GM23338 (cell line): ENCODE measurements around the gene HIVEP1. TPM values are rescaled to one million over a fixed set of nuclear protein-coding genes. Genes with fewer than 3 reads are reported as not detected.

ENCODE experiments used
- ATAC-seq: fragments of 200-7000 bp; cut with Tn5 transposase; 3 replicates; pipeline ENCODE4 v1.9.1; 2020
- DNase-seq: peaks from one replicate; pipeline ENCODE4 v3.0.0-alpha.2; 2015; ENCODE audit warnings: low spot score
- H2AFZ ChIP-seq: fragments of 200-600 bp; sonication (generic); 2 replicates; pipeline ENCODE4 v1.8.0; 2016; ENCODE audit warnings: antibody characterized with exemption, mild to moderate bottlenecking, moderate library complexity
- H3F3A ChIP-seq: fragments of 200-600 bp; sonication (generic); replicated peaks from 2 replicates; pipeline ENCODE4 v1.8.0; 2017; ENCODE audit warnings: antibody characterized with exemption, mixed run types, low read depth
- H3K27ac ChIP-seq: fragments of 200-600 bp; sonication (generic); 2 replicates; pipeline ENCODE4 v1.6.1; 2016; ENCODE audit warnings: low read depth
- H3K27me3 ChIP-seq: fragments of 200-600 bp; sonication (generic); 2 replicates; pipeline ENCODE4 v1.8.0; 2016; ENCODE audit warnings: mild to moderate bottlenecking, mixed run types, moderate library complexity; ENCODE audit not compliant: insufficient read depth
- H3K36me3 ChIP-seq: fragments of 200-600 bp; sonication (generic); 2 replicates; pipeline ENCODE4 v1.8.0; 2016; ENCODE audit warnings: mild to moderate bottlenecking; ENCODE audit not compliant: insufficient read depth
- H3K4me1 ChIP-seq: fragments of 200-600 bp; sonication (generic); 2 replicates; pipeline ENCODE4 v1.8.0; 2016; ENCODE audit warnings: mild to moderate bottlenecking, moderate library complexity; ENCODE audit not compliant: insufficient read depth
- H3K4me2 ChIP-seq: fragments of 200-600 bp; sonication (generic); 2 replicates; pipeline ENCODE4 v1.7.1; 2017; ENCODE audit warnings: mixed run types
- H3K4me3 ChIP-seq: fragments of 200-600 bp; sonication (generic); 2 replicates; pipeline ENCODE4 v1.6.1; 2016; ENCODE audit warnings: mixed run types
- H3K79me2 ChIP-seq: fragments of 200-600 bp; sonication (generic); replicated peaks from 2 replicates; pipeline ENCODE4 v1.8.0; 2017; ENCODE audit warnings: mild to moderate bottlenecking; ENCODE audit not compliant: insufficient read depth
- H3K9me2 ChIP-seq: fragments of 200-600 bp; sonication (generic); 2 replicates; pipeline ENCODE4 v1.8.0; 2017; ENCODE audit not compliant: insufficient read depth
- H4K20me1 ChIP-seq: fragments of 200-600 bp; sonication (generic); replicated peaks from 2 replicates; pipeline ENCODE4 v1.8.0; 2017; ENCODE audit warnings: mild to moderate bottlenecking; ENCODE audit not compliant: insufficient read depth
- H3K27ac Mint-ChIP-seq: 2 replicates; pipeline ENCODE4 v1.8.0; 2020; ENCODE audit warnings: inconsistent platforms, mild to moderate bottlenecking, moderate library complexity, mixed read lengths
- H3K27me3 Mint-ChIP-seq: 3 replicates; pipeline ENCODE4 v1.8.0; 2022; ENCODE audit warnings: low read depth, mild to moderate bottlenecking, moderate library complexity, mixed read lengths, inconsistent platforms; ENCODE audit not compliant: insufficient read depth, poor library complexity
- H3K36me3 Mint-ChIP-seq: 3 replicates; pipeline ENCODE4 v1.8.0; 2021; ENCODE audit warnings: low read depth, mild to moderate bottlenecking, inconsistent platforms, moderate library complexity, mixed read lengths
- H3K4me1 Mint-ChIP-seq: 3 replicates; pipeline ENCODE4 v1.8.0; 2020; ENCODE audit warnings: mild to moderate bottlenecking, inconsistent platforms, mixed read lengths
- H3K4me3 Mint-ChIP-seq: 3 replicates; pipeline ENCODE4 v1.8.0; 2021; ENCODE audit warnings: moderate library complexity, mild to moderate bottlenecking, inconsistent platforms, mixed read lengths
- H3K9me3 Mint-ChIP-seq: 3 replicates; pipeline ENCODE4 v1.8.0; 2020; ENCODE audit warnings: moderate library complexity, mild to moderate bottlenecking, inconsistent platforms, mixed read lengths
- CREB1 ChIP-seq: fragments of 250-450 bp; sonication (Bioruptor Pico); IDR thresholded peaks from 2 replicates; pipeline ENCODE4 v1.5.0; 2020; ENCODE audit warnings: low read depth, mild to moderate bottlenecking, moderate library complexity
- JUNB ChIP-seq: IDR thresholded peaks from one replicate; pipeline ENCODE4 v1.6.1; 2016; ENCODE audit warnings: antibody characterized with exemption; ENCODE audit not compliant: unreplicated experiment
- NANOG ChIP-seq: IDR thresholded peaks from 2 replicates; pipeline ENCODE4 v1.6.1; 2016; ENCODE audit warnings: antibody characterized with exemption, borderline replicate concordance
- ZNF114 ChIP-seq: fragments of 250-450 bp; sonication (Bioruptor Pico); IDR thresholded peaks from 2 replicates; pipeline ENCODE4 v1.5.0; 2020; ENCODE audit warnings: mild to moderate bottlenecking, moderate library complexity
- polyA plus RNA-seq: library from polyadenylated mRNA; unstranded; fragments of >200 nt; fragmentation: Nextera tagmentation; extraction: Ambion mirVana; gene quantifications from 2 replicates; pipeline ENCODE4 v1.2.1, GENCODE V29; 2016
- total RNA-seq: library from RNA; depleted of rRNA; stranded (reverse); fragments of >200 nt; shearing (Covaris generic); gene quantifications from 2 replicates; pipeline ENCODE4 v1.2.3, GENCODE V29; 2014
- TF ChIP-seq, protein P1 (sequence below): IDR thresholded peaks from 2 replicates; pipeline ENCODE4 v1.6.1; 2016; ENCODE audit warnings: antibody characterized with exemption
- TF ChIP-seq, protein P2 (sequence below): fragments of 250-450 bp; sonication (Bioruptor Pico); IDR thresholded peaks from 2 replicates; pipeline ENCODE4 v1.5.0; 2020; ENCODE audit warnings: mild to moderate bottlenecking, moderate library complexity

The HIVEP1 gene
- total and polyA plus RNA-seq, 2 experiments from 2014 or later, result 10.1 to 21.7 TPM

DNA sequence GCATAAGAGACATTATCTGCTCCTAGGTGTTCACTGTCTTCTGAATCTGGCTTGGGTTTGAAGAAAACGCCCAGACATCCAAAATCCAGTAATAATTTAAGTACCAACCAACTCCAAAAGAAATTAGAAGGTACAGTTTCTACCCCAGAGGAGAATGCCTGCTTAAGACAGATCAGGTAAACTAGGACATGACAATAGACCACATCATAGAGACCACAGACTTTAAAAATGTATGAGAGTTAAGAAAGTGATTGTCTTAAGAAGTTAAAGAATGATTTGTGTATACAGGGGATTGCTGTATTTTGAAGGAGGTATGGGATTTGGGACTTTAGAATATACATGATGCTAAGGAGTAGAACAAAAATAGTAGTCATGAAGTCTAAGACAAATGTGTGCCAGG lies 157.3 kb downstream of the HIVEP1 start:
- Mint-ChIP-seq H3K4me3 (no peak overlapping the region), H3K27ac (no peak overlapping the region)
- no peaks in the 10 kb centered on the region for H3K79me2 ChIP-seq

More for the DNA sequence above, 157.3 kb downstream of the HIVEP1 start:
- TF ChIP-seq, protein P1, sequence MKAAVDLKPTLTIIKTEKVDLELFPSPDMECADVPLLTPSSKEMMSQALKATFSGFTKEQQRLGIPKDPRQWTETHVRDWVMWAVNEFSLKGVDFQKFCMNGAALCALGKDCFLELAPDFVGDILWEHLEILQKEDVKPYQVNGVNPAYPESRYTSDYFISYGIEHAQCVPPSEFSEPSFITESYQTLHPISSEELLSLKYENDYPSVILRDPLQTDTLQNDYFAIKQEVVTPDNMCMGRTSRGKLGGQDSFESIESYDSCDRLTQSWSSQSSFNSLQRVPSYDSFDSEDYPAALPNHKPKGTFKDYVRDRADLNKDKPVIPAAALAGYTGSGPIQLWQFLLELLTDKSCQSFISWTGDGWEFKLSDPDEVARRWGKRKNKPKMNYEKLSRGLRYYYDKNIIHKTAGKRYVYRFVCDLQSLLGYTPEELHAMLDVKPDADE, result no peak
- no peak for TF ChIP-seq ZNF114 (CRISPR knock-in tag)
- TF ChIP-seq CREB1 (CRISPR knock-in tag), result no peak
- no peak for TF ChIP-seq JUNB
- TF ChIP-seq NANOG, result no peak
- TF ChIP-seq, protein P2, sequence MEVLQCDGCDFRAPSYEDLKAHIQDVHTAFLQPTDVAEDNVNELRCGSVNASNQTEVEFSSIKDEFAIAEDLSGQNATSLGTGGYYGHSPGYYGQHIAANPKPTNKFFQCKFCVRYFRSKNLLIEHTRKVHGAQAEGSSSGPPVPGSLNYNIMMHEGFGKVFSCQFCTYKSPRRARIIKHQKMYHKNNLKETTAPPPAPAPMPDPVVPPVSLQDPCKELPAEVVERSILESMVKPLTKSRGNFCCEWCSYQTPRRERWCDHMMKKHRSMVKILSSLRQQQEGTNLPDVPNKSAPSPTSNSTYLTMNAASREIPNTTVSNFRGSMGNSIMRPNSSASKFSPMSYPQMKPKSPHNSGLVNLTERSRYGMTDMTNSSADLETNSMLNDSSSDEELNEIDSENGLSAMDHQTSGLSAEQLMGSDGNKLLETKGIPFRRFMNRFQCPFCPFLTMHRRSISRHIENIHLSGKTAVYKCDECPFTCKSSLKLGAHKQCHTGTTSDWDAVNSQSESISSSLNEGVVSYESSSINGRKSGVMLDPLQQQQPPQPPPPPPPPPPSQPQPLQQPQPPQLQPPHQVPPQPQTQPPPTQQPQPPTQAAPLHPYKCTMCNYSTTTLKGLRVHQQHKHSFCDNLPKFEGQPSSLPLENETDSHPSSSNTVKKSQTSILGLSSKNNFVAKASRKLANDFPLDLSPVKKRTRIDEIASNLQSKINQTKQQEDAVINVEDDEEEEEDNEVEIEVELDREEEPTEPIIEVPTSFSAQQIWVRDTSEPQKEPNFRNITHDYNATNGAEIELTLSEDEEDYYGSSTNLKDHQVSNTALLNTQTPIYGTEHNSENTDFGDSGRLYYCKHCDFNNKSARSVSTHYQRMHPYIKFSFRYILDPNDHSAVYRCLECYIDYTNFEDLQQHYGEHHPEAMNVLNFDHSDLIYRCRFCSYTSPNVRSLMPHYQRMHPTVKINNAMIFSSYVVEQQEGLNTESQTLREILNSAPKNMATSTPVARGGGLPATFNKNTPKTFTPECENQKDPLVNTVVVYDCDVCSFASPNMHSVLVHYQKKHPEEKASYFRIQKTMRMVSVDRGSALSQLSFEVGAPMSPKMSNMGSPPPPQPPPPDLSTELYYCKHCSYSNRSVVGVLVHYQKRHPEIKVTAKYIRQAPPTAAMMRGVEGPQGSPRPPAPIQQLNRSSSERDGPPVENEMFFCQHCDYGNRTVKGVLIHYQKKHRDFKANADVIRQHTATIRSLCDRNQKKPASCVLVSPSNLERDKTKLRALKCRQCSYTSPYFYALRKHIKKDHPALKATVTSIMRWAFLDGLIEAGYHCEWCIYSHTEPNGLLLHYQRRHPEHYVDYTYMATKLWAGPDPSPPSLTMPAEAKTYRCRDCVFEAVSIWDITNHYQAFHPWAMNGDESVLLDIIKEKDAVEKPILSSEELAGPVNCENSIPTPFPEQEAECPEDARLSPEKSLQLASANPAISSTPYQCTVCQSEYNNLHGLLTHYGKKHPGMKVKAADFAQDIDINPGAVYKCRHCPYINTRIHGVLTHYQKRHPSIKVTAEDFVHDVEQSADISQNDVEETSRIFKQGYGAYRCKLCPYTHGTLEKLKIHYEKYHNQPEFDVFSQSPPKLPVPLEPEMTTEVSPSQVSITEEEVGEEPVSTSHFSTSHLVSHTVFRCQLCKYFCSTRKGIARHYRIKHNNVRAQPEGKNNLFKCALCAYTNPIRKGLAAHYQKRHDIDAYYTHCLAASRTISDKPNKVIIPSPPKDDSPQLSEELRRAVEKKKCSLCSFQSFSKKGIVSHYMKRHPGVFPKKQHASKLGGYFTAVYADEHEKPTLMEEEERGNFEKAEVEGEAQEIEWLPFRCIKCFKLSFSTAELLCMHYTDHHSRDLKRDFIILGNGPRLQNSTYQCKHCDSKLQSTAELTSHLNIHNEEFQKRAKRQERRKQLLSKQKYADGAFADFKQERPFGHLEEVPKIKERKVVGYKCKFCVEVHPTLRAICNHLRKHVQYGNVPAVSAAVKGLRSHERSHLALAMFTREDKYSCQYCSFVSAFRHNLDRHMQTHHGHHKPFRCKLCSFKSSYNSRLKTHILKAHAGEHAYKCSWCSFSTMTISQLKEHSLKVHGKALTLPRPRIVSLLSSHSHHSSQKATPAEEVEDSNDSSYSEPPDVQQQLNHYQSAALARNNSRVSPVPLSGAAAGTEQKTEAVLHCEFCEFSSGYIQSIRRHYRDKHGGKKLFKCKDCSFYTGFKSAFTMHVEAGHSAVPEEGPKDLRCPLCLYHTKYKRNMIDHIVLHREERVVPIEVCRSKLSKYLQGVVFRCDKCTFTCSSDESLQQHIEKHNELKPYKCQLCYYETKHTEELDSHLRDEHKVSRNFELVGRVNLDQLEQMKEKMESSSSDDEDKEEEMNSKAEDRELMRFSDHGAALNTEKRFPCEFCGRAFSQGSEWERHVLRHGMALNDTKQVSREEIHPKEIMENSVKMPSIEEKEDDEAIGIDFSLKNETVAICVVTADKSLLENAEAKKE (CRISPR knock-in tag), result no peak
- Histone ChIP-seq H3K27me3 (no peaks in the 10 kb centered on the region), H3K9me2 (no peaks in the 10 kb centered on the region), H3K4me1 (peaks cover 41% of the 10 kb centered on the region), H2AFZ (no peak overlapping the region), H3F3A (0 out of 2 replicates have a peak, but pooled peaks cover 3% of the 10 kb centered on the region), H3K4me3 (no peak overlapping the region), H3K4me2 (no peak overlapping the region), H3K27ac (no peak overlapping the region), H3K36me3 (no peaks in the 10 kb centered on the region), H4K20me1 (no peaks in the 10 kb centered on the region)
- H3K9me3 Mint-ChIP-seq, result no peaks in the 10 kb centered on the region; the same call in 2 of the 3 replicates
- peaks cover 7% of the 10 kb centered on the region for H3K27me3 Mint-ChIP-seq
- peaks cover 3% of the 10 kb centered on the region; the same call in 1 of the 3 replicates for H3K36me3 Mint-ChIP-seq
- DNase-seq (no peak), ATAC-seq (no peak)
- peaks cover 28% of the 10 kb centered on the region for H3K4me1 Mint-ChIP-seq
